Right lobe of liver (tissue), 6 donors: ENCODE results near the gene CCDC66. TPM values are rescaled to one million over a fixed set of nuclear protein-coding genes. Genes with fewer than 3 reads are reported as not detected.
"Not testable (repeated sequence)": the region's sequence is repeated elsewhere in the genome, so short reads cannot be mapped to it uniquely, and the experiment has no call there.

Experiments
- ATAC-seq, 4 donors: fragments of 200-7000 bp; cut with Tn5 transposase; one replicate each; pipeline ENCODE4 v1.9.1; 2020; ENCODE audit warnings: mild to moderate bottlenecking in 4 of 4, moderate library complexity in 4 of 4
- DNase-seq, 3 donors: peaks; one replicate each; pipeline ENCODE4 v3.0.0-alpha.2; 2020
- H3K27ac ChIP-seq, 3 donors: fragments of 200-600 bp; one replicate each; pipeline ENCODE4 v1.8.0; 2022
- H3K27me3 ChIP-seq, 2 donors: fragments of 200-600 bp; one replicate each; pipeline ENCODE4 v1.8.0; 2022
- H3K36me3 ChIP-seq, 4 donors: fragments of 200-600 bp; sonication (generic) in 1 of 4; one replicate each; pipeline versions ENCODE4 v1.5.1 to v1.8.0; 2017 to 2022; ENCODE audit warnings: control low read depth in 1 of 4
- H3K4me1 ChIP-seq, 4 donors: fragments of 200-600 bp; sonication (generic) in 1 of 4; one replicate each; pipeline versions ENCODE4 v1.5.1 to v1.8.0; 2017 to 2022; ENCODE audit warnings: control low read depth in 1 of 4
- H3K4me3 ChIP-seq, 3 donors: fragments of 200-600 bp; one replicate each; pipeline ENCODE4 v1.8.0; 2022
- H3K9me3 ChIP-seq, 4 donors: fragments of 200-600 bp; sonication (generic) in 1 of 4; one replicate each; pipeline versions ENCODE4 v1.5.1 to v1.8.0; 2017 to 2022; ENCODE audit warnings: control low read depth in 1 of 4
- CTCF ChIP-seq, 4 donors: fragments of 200-600 bp in 3 of 4; fragments of 450-650 bp in 1 of 4; IDR thresholded peaks; one replicate each; pipeline versions ENCODE4 v1.5.1 to v1.8.0; 2016 to 2022; ENCODE audit warnings: antibody characterized with exemption in 4 of 4, mild to moderate bottlenecking in 2 of 4
- POLR2A ChIP-seq: fragments of 450-650 bp; IDR thresholded peaks from one replicate; pipeline ENCODE4 v1.6.1; 2017; ENCODE audit warnings: antibody characterized with exemption, mild to moderate bottlenecking
- WGBS: methylation state at CpG from one replicate; pipeline ENCODE4 v1.1.6; 2018; ENCODE audit warnings: low coverage, low lambda C conversion rate; ENCODE audit not compliant: insufficient coverage; ENCODE audit errors: missing lambda C conversion rate; 5-methylcytosine and 5-hydroxymethylcytosine counted together
- intact Hi-C, 2 donors: fragments of 100-400 bp; cut with DNase I; formaldehyde crosslinking; loops; one replicate each; pipeline versions ENCODE4 v1.11.2 to v1.14.1; 2022
- total RNA-seq, 6 experiments: library from RNA; depleted of rRNA in 2 of 6; stranded (reverse); fragments of >200 nt in 2 of 6; fragmentation: NEBNext Ultra II Directional in 3 of 6; extraction: Animal tissue kit (Norgen Biotek cat#: 25700) in 3 of 6; gene quantifications; one replicate each; pipeline versions ENCODE4 v1.1.0 to v1.2.4, GENCODE V29; 2016 to 2023
- donor health status: DM: no; HTN: yes; CAD: no.
- donor health status: DM: no; HTN: no; CAD: no.
- donor health status: DM: no; HTN: no; CAD: no.
- donor health status: DM: no; HTN: yes; CAD: no.
- donor health status: DM: no; HTN: yes; CAD: no.

Gene CCDC66
- total RNA-seq, 6 experiments from 2014 or later = 4.5 to 9.0 (median 6.9) TPM

GRCh38 chr3:56590814-56591213 is 33.8 kb downstream of the CCDC66 start:
- WGBS = 56% methylated on average over 1 of the region's 1 CpG
- Histone ChIP-seq H3K4me3 (no peak overlapping the region), H3K9me3 (no peaks in the 10 kb centered on the region), H3K4me1 (no peaks in the 10 kb centered on the region), H3K36me3 (peaks cover 0 to 7% (median 3%) of the 10 kb centered on the region in 4 donors), H3K27me3 (no peaks in the 10 kb centered on the region), H3K27ac (no peak overlapping the region)
- intact Hi-C loops = no loop called here
- no peak for TF ChIP-seq POLR2A
- TF ChIP-seq CTCF (IDR thresholded peaks at IDR 0.05) = no peak
- ATAC-seq = no peak
- DNase-seq = no peak

- intact Hi-C loops = no loop called here
- no peak for TF ChIP-seq CTCF (IDR thresholded peaks at IDR 0.05)
- no peak for TF ChIP-seq POLR2A
- WGBS = 24% methylated on average over 2 of the region's 2 CpGs
- no peak for ATAC-seq
- H3K9me3 ChIP-seq = no peaks in the 10 kb centered on the region
- no peak for DNase-seq
- H3K4me1 ChIP-seq = no peaks in the 10 kb centered on the region
- H3K27ac ChIP-seq = no peak overlapping the region
- H3K4me3 ChIP-seq = no peak overlapping the region
- H3K36me3 ChIP-seq = peaks cover 0 to 7% (median 3%) of the 10 kb centered on the region in 4 donors
- no peaks in the 10 kb centered on the region for H3K27me3 ChIP-seq
Measured at GRCh38 chr3:56591262-56591661, 34.3 kb downstream of the CCDC66 start.

GRCh38 chr3:56593455-56594158 is 36.6 kb downstream of the CCDC66 start:
- Histone ChIP-seq H3K27ac (no peak overlapping the region), H3K27me3 (no peaks in the 10 kb centered on the region), H3K4me1 (no peaks in the 10 kb centered on the region), H3K9me3 (no peaks in the 10 kb centered on the region), H3K36me3 (peaks cover 0 to 7% (median 3%) of the 10 kb centered on the region in 4 donors), H3K4me3 (no peak overlapping the region)
- TF ChIP-seq POLR2A (no peak), CTCF (IDR thresholded peaks at IDR 0.05) (no peak)
- intact Hi-C loops = no loop called here
- ATAC-seq (no peak), DNase-seq (no peak)
- WGBS = 71% methylated on average over 6 of the region's 6 CpGs

- no peaks in the 10 kb centered on the region for H3K27me3 ChIP-seq
- H3K4me1 ChIP-seq = no peaks in the 10 kb centered on the region
- intact Hi-C loops = no loop called here
- WGBS = 80% methylated on average over 8 of the region's 11 CpGs
- no peak for DNase-seq
- ATAC-seq = no peak
- H3K36me3 ChIP-seq = peaks cover 0 to 7% (median 3%) of the 10 kb centered on the region in 4 donors
- TF ChIP-seq POLR2A (no peak), CTCF (IDR thresholded peaks at IDR 0.05) (no peak)
- no peak overlapping the region for H3K27ac ChIP-seq
- H3K4me3 ChIP-seq = no peak overlapping the region
- H3K9me3 ChIP-seq = no peaks in the 10 kb centered on the region
Measured at GRCh38 chr3:56595975-56596840, 39.2 kb downstream of the CCDC66 start.

- intact Hi-C loops = not testable (repeated sequence)
Measured at GRCh38 chr3:56608479-56608878, 51.5 kb downstream of the CCDC66 start.

More at GRCh38 chr3:56608479-56608878, 51.5 kb downstream of the CCDC66 start:
- not testable (repeated sequence) for H3K4me3 ChIP-seq, H3K36me3 ChIP-seq, H3K4me1 ChIP-seq, DNase-seq, H3K27me3 ChIP-seq, H3K9me3 ChIP-seq, H3K27ac ChIP-seq, ATAC-seq
- WGBS = 86% methylated on average over 1 of the region's 2 CpGs
